Heart right ventricle (tissue), 16 donors: ENCODE data around the gene DYNC1I2. TPM values are rescaled to one million over a fixed set of nuclear protein-coding genes. Genes with fewer than 3 reads are reported as not detected.

ENCODE experiments used
- ATAC-seq, 8 donors: fragments of 200-7000 bp; cut with Tn5 transposase; one replicate each; pipeline ENCODE4 v1.9.1; 2020; ENCODE audit warnings: mild to moderate bottlenecking in 8 of 8, moderate library complexity in 8 of 8, moderate number of reproducible peaks in 1 of 8
- DNase-seq, 2 donors: peaks; one replicate each; pipeline ENCODE4 v3.0.0-alpha.2; 2020
- H3K27ac ChIP-seq, 10 donors: fragments of 200-600 bp; sonication (generic) in 2 of 10; one replicate each; pipeline versions ENCODE4 v1.5.0 to v1.8.0; 2020 to 2022; ENCODE audit warnings: mild to moderate bottlenecking in 3 of 10
- H3K27me3 ChIP-seq, 7 donors: fragments of 200-600 bp; one replicate each; pipeline ENCODE4 v1.8.0; 2021 to 2022; ENCODE audit warnings: mild to moderate bottlenecking in 2 of 7
- H3K36me3 ChIP-seq, 9 donors: fragments of 200-600 bp; sonication (generic) in 1 of 9; one replicate each; pipeline versions ENCODE4 v1.5.0 to v1.8.0; 2020 to 2022; ENCODE audit warnings: mild to moderate bottlenecking in 2 of 9
- H3K4me1 ChIP-seq, 9 donors: fragments of 200-600 bp; sonication (generic) in 1 of 9; one replicate each; pipeline versions ENCODE4 v1.5.0 to v1.8.0; 2020 to 2022; ENCODE audit warnings: mild to moderate bottlenecking in 4 of 9
- H3K4me3 ChIP-seq, 10 donors: fragments of 200-600 bp; sonication (generic) in 2 of 10; one replicate each; pipeline versions ENCODE4 v1.5.0 to v1.8.0; 2020 to 2022; ENCODE audit warnings: mild to moderate bottlenecking in 7 of 10, moderate library complexity in 2 of 10
- H3K9me3 ChIP-seq, 11 donors: fragments of 200-600 bp in 10 of 11; sonication (generic) in 2 of 11; one replicate each; pipeline versions ENCODE4 v1.5.0 to v1.8.0; 2013 to 2022; ENCODE audit warnings: mild to moderate bottlenecking in 2 of 11, control low read depth in 1 of 11, moderate library complexity in 1 of 11
- CTCF ChIP-seq, 9 donors: fragments of 200-600 bp; sonication (generic) in 2 of 9; IDR thresholded peaks; one replicate each; pipeline versions ENCODE4 v1.5.0 to v1.8.0; 2021 to 2022; ENCODE audit warnings: antibody characterized with exemption in 9 of 9, mild to moderate bottlenecking in 5 of 9, moderate library complexity in 1 of 9
- WGBS, 2 donors: extraction: QIAGEN DNeasy Blood & Tissue Kit; methylation state at CpG; one replicate each; pipeline ENCODE4 v1.1.7; 2013; ENCODE audit warnings: inconsistent platforms in 1 of 2; 5-methylcytosine and 5-hydroxymethylcytosine counted together
- intact Hi-C, 10 donors: fragments of 100-400 bp; cut with DNase I; formaldehyde crosslinking; loops; one replicate each; pipeline versions ENCODE4 v1.11.1 to v1.14.2; 2022
- polyA plus RNA-seq, 2 donors: library from polyadenylated mRNA; stranded (reverse); fragments of 200-250 nt; gene quantifications; one replicate each; pipeline ENCODE4 v1.2.3, GENCODE V29; 2013
- total RNA-seq, 10 donors: library from RNA; stranded (reverse); fragmentation: NEBNext Ultra II Directional in 3 of 10; extraction: Animal tissue kit (Norgen Biotek cat#: 25700) in 3 of 10; gene quantifications; one replicate each; pipeline versions ENCODE4 v1.2.1 to v1.2.4, GENCODE V29; 2021 to 2023
- donor health status: Arrhythmogenic right ventricular cardiomyopathy.
- donor health status: ischemic (EF 13 %, LVEDD 7.1; RV severe dilation, severe dysfunction).
- donor health status: healthy with polysubstance abuse.
- donor health status: DM: no; HTN: yes; CAD: no.
- donor health status: DM: no; HTN: no; CAD: no.
- donor health status: ischemic (EF 25% LVEDD 6.9; RV normal size, moderate dysfunction).
- donor health status: ischemic (EF 25% LVEDD 5.7; RV mildly dilated, moderate dysfunction).
- donor health status: healthy.
- donor health status: DM: yes; HTN: yes; CAD: no.
- donor health status: Ischemic cardiomyopathy.
- donor health status: ischemic (EF 35%, LVEDD 5.7; RV mildly dilated, moderate dysfunction).
- donor health status: nonischemic (EF 11% LVEDD 7.7; RV severe dilation, severe dysfunction).
- donor health status: DM: yes; HTN: yes; CAD: no.
- donor health status: PGD.
- donor health status: ischemic (EF 29% LVEDD 5.4; RV normal size, mild dysfunction).
- donor health status: nonischemic (EF 23%, LVEDD 6.1; RV moderate dilation, normal function).

Gene DYNC1I2
- total and polyA plus RNA-seq, 12 donors: 63.3 to 81.4 (median 74.8) TPM

GRCh38 chr2:171655586-171655985 is 31.7 kb upstream of the DYNC1I2 start:
- Histone ChIP-seq H3K27ac (no peak overlapping the region), H3K4me1 (no peaks in the 10 kb centered on the region), H3K9me3 (peaks cover 0 to 15% (median 0%) of the 10 kb centered on the region in 11 donors), H3K4me3 (no peak overlapping the region), H3K27me3 (peaks cover 0 to 40% (median 4%) of the 10 kb centered on the region in 7 donors), H3K36me3 (no peaks in the 10 kb centered on the region)
- TF ChIP-seq CTCF (IDR thresholded peaks at IDR 0.05): no peak
- ATAC-seq: no peak
- WGBS, 2 donors: 73 to 90% methylated on average over 1 of the region's 1 CpG
- no peak for DNase-seq
- intact Hi-C loops: no loop called here

GRCh38 chr2:171667041-171667440 is 20.2 kb upstream of the DYNC1I2 start:
- no peak for ATAC-seq
- H3K4me1 ChIP-seq: no peaks in the 10 kb centered on the region
- intact Hi-C loops: no loop called here
- no peak overlapping the region for H3K4me3 ChIP-seq
- TF ChIP-seq CTCF (IDR thresholded peaks at IDR 0.05): no peak
- DNase-seq: no peak
- no peaks in the 10 kb centered on the region for H3K9me3 ChIP-seq
- H3K27ac ChIP-seq: no peak overlapping the region
- no peaks in the 10 kb centered on the region for H3K36me3 ChIP-seq
- H3K27me3 ChIP-seq: peaks cover 0 to 72% (median 28%) of the 10 kb centered on the region in 7 donors

- DNase-seq: no peak
- no peaks in the 10 kb centered on the region for H3K4me1 ChIP-seq
- H3K36me3 ChIP-seq: no peaks in the 10 kb centered on the region
- intact Hi-C loops: no loop called here
- 66 to 68% methylated on average over 5 of the region's 5 CpGs for WGBS, 2 donors
- no peaks in the 10 kb centered on the region for H3K9me3 ChIP-seq
- H3K27me3 ChIP-seq: peaks cover 0 to 68% (median 22%) of the 10 kb centered on the region in 7 donors
- no peak for ATAC-seq
- H3K27ac ChIP-seq: no peak overlapping the region
- no peak overlapping the region for H3K4me3 ChIP-seq
- no peak for TF ChIP-seq CTCF (IDR thresholded peaks at IDR 0.05)
These were observed 19.1 kb upstream of the DYNC1I2 start for GRCh38 chr2:171668183-171668582.

- no peak for TF ChIP-seq CTCF (IDR thresholded peaks at IDR 0.05)
- Histone ChIP-seq H3K36me3 (no peaks in the 10 kb centered on the region), H3K9me3 (no peaks in the 10 kb centered on the region), H3K4me3 (no peak overlapping the region), H3K27ac (no peak overlapping the region), H3K27me3 (peaks cover 0 to 62% (median 18%) of the 10 kb centered on the region in 7 donors), H3K4me1 (no peaks in the 10 kb centered on the region)
- intact Hi-C loops: no loop called here
- no peak for ATAC-seq
- 58 to 59% methylated on average over 3 of the region's 3 CpGs for WGBS, 2 donors
- no peak for DNase-seq
These were observed 18.1 kb upstream of the DYNC1I2 start for GRCh38 chr2:171669121-171669520.

GRCh38 chr2:171670655-171671054 is 16.6 kb upstream of the DYNC1I2 start:
- no peak for TF ChIP-seq CTCF (IDR thresholded peaks at IDR 0.05)
- no peak for DNase-seq
- Histone ChIP-seq H3K27ac (no peak overlapping the region), H3K4me3 (no peak overlapping the region), H3K9me3 (no peaks in the 10 kb centered on the region), H3K4me1 (no peaks in the 10 kb centered on the region), H3K36me3 (no peaks in the 10 kb centered on the region), H3K27me3 (peaks cover 0 to 46% (median 9%) of the 10 kb centered on the region in 7 donors)
- intact Hi-C loops: no loop called here
- no peak for ATAC-seq
